A549 treated with AZD2906 at 1 μM for 4 hours (cell line): ENCODE measurements around the gene SCG3. TPM values are rescaled to one million over a fixed set of nuclear protein-coding genes. Genes with fewer than 3 reads are reported as not detected.

Experiments
- total RNA-seq: library from RNA; stranded (reverse); fragments of 200-300 nt; extraction: Qiagen RNA extraction; gene quantifications from 5 replicates; pipeline ENCODE4 v1.2.3, GENCODE V29; 2022

The SCG3 gene
- total RNA-seq: 0.03 to 0.06 TPM (median 0.05 TPM) in 4 of 5 replicates, not detected in the other

DNA sequence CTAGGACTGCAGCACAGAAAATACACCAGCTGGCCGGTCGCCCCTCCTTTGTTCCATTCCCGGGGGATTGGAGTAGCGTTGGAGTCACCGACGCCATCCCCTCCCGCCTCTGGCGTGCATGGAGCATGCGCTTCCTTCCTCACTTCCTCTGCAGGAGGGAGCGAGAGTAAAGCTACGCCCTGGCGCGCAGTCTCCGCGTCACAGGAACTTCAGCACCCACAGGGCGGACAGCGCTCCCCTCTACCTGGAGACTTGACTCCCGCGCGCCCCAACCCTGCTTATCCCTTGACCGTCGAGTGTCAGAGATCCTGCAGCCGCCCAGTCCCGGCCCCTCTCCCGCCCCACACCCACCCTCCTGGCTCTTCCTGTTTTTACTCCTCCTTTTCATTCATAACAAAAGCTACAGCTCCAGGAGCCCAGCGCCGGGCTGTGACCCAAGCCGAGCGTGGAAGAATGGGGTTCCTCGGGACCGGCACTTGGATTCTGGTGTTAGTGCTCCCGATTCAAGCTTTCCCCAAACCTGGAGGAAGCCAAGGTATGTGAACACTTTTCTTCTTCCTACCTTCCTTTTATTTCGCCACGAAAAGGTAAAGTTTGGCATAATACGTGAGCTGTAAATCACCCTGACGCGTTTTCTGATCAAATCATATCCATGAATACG lies at the start of gene SCG3:
Gene SCG3, plus strand, starts transcription at position 201 of the 661 bp plus-strand sequence. Its CDS starts 253 bp downstream, at position 454.

GRCh38 chr15:51737522-51738305 lies 56.4 kb downstream of the SCG3 start, which contains the start of gene LYSMD2:
Gene LYSMD2 (minus strand): TSS chr15:51737655. CDS start chr15:51737622, 33 bp downstream.

GRCh38 chr15:51750792-51751696 lies 69.7 kb downstream of the SCG3 start, which contains the start of gene TMOD2:
Gene TMOD2 (plus strand): TSS chr15:51751597. CDS start chr15:51766442, 14,845 bp downstream.

Other genes with a start within 250 kb of the SCG3 start
- gene DMXL2, start 58.7 kb upstream of the SCG3 start, total RNA-seq: 14.2 to 19.6 TPM (median 17.0 TPM) in 5 replicates
- 16.8 to 24.2 TPM (median 22.2 TPM) in 5 replicates for gene LYSMD2, start 56.2 kb downstream of the SCG3 start, total RNA-seq
- gene TMOD2, start 70.1 kb downstream of the SCG3 start, total RNA-seq: 1.1 to 2.2 TPM (median 1.9 TPM) in 5 replicates
- 43.3 to 76.3 TPM (median 55.8 TPM) in 5 replicates for gene TMOD3, start 148.2 kb downstream of the SCG3 start, total RNA-seq